Chondrocyte (in vitro differentiated cells): ENCODE measurements around the gene LTBP2. TPM values are rescaled to one million over a fixed set of nuclear protein-coding genes. Genes with fewer than 3 reads are reported as not detected.

Source experiments
- DNase-seq: peaks from one replicate; pipeline ENCODE4 v3.0.0; 2021; ENCODE audit warnings: mixed read lengths, low spot score
- H3K27ac Mint-ChIP-seq: one replicate; pipeline ENCODE4 v1.8.0; 2021; ENCODE audit warnings: mild to moderate bottlenecking, moderate library complexity, mixed read lengths; ENCODE audit not compliant: unreplicated experiment
- H3K27me3 Mint-ChIP-seq: 2 replicates; pipeline ENCODE4 v1.8.0; 2021; ENCODE audit warnings: low read depth, mixed read lengths
- H3K36me3 Mint-ChIP-seq: 2 replicates; pipeline ENCODE4 v1.8.0; 2021; ENCODE audit warnings: low read depth, mixed read lengths
- H3K4me1 Mint-ChIP-seq: 2 replicates; pipeline ENCODE4 v1.8.0; 2021; ENCODE audit warnings: low read depth, mild to moderate bottlenecking, mixed read lengths
- H3K4me3 Mint-ChIP-seq: one replicate; pipeline ENCODE4 v1.8.0; 2021; ENCODE audit warnings: mild to moderate bottlenecking, moderate library complexity, mixed read lengths; ENCODE audit not compliant: unreplicated experiment
- H3K9me3 Mint-ChIP-seq: 2 replicates; pipeline ENCODE4 v1.8.0; 2021; ENCODE audit warnings: low read depth, mixed read lengths
- total RNA-seq: library from RNA; stranded (reverse); gene quantifications from 3 replicates; pipeline ENCODE4 v1.2.1, GENCODE V29; 2021
- TF ChIP-seq, protein P1 (sequence below): fragments of 200-600 bp; sonication (generic); IDR thresholded peaks from 2 replicates; pipeline ENCODE4 v1.5.0; 2021; ENCODE audit warnings: antibody characterized with exemption, mild to moderate bottlenecking, moderate library complexity

Gene LTBP2
- total RNA-seq, 1 donor from 2014 or later = 215 TPM

DNA sequence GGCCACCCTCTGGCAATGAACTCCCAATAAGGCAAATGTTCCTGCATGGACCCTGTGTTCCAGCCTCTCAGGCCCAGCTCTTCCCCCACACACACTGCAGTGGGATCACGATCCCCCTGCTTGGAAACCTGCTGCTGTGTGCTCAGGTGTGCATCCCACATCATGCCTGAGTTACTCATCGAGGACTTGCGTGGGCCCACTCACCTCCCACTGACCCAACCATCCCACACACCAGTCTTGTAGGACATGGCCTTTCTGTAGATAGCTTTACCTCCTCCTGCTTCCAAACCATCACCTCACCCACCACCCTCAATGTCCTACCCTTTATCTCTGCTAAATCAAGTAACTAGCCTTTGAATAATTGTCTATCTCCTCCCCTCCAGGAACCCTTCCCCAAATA is 143.5 kb downstream of the LTBP2 start:
- TF ChIP-seq, protein P1, sequence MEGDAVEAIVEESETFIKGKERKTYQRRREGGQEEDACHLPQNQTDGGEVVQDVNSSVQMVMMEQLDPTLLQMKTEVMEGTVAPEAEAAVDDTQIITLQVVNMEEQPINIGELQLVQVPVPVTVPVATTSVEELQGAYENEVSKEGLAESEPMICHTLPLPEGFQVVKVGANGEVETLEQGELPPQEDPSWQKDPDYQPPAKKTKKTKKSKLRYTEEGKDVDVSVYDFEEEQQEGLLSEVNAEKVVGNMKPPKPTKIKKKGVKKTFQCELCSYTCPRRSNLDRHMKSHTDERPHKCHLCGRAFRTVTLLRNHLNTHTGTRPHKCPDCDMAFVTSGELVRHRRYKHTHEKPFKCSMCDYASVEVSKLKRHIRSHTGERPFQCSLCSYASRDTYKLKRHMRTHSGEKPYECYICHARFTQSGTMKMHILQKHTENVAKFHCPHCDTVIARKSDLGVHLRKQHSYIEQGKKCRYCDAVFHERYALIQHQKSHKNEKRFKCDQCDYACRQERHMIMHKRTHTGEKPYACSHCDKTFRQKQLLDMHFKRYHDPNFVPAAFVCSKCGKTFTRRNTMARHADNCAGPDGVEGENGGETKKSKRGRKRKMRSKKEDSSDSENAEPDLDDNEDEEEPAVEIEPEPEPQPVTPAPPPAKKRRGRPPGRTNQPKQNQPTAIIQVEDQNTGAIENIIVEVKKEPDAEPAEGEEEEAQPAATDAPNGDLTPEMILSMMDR = no peak
- Mint-ChIP-seq H3K27me3 (no peaks in the 10 kb centered on the region), H3K4me1 (no peaks in the 10 kb centered on the region), H3K4me3 (no peak overlapping the region), H3K27ac (no peak overlapping the region), H3K9me3 (no peaks in the 10 kb centered on the region), H3K36me3 (peaks cover 8% of the 10 kb centered on the region)
- no peak for DNase-seq

DNA sequence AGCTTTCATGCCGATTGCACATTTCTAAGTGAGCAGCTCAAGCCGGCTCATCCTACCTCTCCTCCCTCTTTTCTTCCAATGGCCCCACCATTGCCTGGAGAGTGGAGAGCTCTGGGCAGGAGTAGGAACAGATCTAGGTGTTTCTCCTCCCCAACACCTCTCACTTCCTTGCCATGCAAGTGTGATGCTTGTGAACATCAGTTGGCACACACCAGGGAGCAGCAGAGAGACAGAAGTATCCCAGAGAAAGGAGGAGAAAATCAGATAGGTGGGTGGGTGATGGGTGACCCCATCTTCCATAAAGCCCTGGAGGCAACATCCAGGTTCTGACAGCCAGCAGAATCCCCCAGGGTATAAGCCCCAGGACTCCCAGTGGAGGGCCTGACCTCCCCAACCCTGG is 146.7 kb downstream of the LTBP2 start:
- H3K9me3 Mint-ChIP-seq = no peaks in the 10 kb centered on the region
- H3K4me1 Mint-ChIP-seq = no peaks in the 10 kb centered on the region
- H3K27ac Mint-ChIP-seq = no peak overlapping the region
- no peak overlapping the region for H3K4me3 Mint-ChIP-seq
- no peaks in the 10 kb centered on the region for H3K36me3 Mint-ChIP-seq
- no peaks in the 10 kb centered on the region for H3K27me3 Mint-ChIP-seq
- DNase-seq = no peak
- TF ChIP-seq, protein P1 = no peak

DNA sequence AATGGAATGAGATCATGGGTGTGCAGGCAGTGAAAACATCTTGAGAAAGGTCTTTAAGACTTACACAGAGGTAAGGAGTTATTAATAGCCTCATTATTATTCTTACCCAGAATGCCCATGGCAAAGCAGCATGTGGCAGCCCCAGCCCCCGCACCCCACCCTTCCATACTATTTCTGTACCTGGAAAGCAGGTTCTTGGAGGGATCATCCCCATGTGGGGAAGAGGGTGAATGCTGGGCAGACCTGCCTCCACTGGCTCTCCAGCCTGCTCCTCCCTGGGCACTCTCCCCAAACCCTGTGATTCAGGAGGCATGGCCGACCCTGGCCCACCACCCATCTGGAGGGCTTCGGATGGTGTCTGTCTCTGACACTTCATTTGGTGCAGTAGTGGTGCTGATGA is 147.3 kb downstream of the LTBP2 start:
- no peaks in the 10 kb centered on the region for H3K27me3 Mint-ChIP-seq
- H3K36me3 Mint-ChIP-seq = no peaks in the 10 kb centered on the region
- TF ChIP-seq, protein P1 = no peak

DNA sequence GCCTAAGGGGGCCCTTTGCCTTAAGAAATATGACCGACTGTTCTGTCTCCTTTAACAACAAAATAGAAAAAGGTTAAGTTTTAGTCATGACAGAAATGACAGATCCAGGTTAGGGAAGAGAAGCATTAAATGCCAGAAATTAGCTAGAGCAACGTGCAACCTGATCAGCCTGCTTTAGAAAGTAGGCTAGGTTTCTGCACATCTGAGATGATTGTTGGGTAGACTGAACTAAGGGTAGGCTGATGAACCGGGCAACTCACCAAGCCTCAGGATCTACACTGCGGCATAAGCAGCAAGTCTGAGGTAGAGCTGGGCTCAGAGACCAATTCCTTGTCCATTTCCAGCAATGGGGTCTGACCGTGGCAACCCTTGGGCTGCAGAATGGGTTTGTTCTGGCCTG is 148.3 kb downstream of the LTBP2 start:
- Mint-ChIP-seq H3K27me3 (no peaks in the 10 kb centered on the region), H3K4me1 (peaks cover 3% of the 10 kb centered on the region), H3K27ac (no peak overlapping the region), H3K9me3 (no peaks in the 10 kb centered on the region), H3K4me3 (no peak overlapping the region), H3K36me3 (no peaks in the 10 kb centered on the region)
- DNase-seq = no peak
- TF ChIP-seq, protein P1 = no peak

More for the DNA sequence above, 147.3 kb downstream of the LTBP2 start:
- no peak overlapping the region for H3K4me3 Mint-ChIP-seq
- peaks cover under 1% of the 10 kb centered on the region for H3K4me1 Mint-ChIP-seq
- no peak for DNase-seq
- no peaks in the 10 kb centered on the region for H3K9me3 Mint-ChIP-seq
- no peak overlapping the region for H3K27ac Mint-ChIP-seq

DNA sequence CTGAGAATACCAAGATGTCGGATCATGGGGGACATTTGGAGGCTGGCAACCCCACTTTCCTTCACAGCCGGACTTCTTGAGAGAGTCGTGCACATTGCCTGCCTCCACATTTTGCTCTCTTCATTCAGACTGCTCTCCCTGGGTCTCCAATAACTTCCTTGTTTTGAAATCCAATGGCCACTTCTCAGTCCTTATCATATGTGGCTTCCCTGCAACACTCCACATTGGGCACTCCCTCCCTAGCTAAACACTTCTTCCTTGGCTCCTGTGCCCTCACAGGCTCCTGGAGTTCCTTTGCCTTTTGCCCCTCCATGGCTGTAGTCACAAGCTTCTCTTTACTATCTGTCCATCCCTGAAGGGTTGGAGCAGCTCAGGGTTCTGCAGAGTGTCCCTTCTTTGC is 149.0 kb downstream of the LTBP2 start:
- Mint-ChIP-seq H3K4me3 (no peak overlapping the region), H3K27me3 (no peaks in the 10 kb centered on the region), H3K9me3 (no peaks in the 10 kb centered on the region), H3K36me3 (no peaks in the 10 kb centered on the region), H3K27ac (no peak overlapping the region), H3K4me1 (peaks cover 3% of the 10 kb centered on the region)
- TF ChIP-seq, protein P1 = no peak
- DNase-seq = no peak
